Activated CD4-positive, CD25-positive, alpha-beta regulatory T cell treated with anti-CD3 and anti-CD28 coated beads, Interleukin-2, amount 50 U/mL, for 24 hours (primary cell): ENCODE data around the gene PPCDC.
"Not testable (repeated sequence)": the region's sequence is repeated elsewhere in the genome, so short reads cannot be mapped to it uniquely, and the experiment has no call there.

ENCODE experiments used
- ATAC-seq, 2 donors: fragments of 150-1000 bp; cut with Tn5 transposase; one replicate each; pipeline ENCODE4 v1.10.0; 2021; ENCODE audit warnings: mild to moderate bottlenecking in 1 of 2, moderate library complexity in 1 of 2

The PPCDC gene

DNA sequence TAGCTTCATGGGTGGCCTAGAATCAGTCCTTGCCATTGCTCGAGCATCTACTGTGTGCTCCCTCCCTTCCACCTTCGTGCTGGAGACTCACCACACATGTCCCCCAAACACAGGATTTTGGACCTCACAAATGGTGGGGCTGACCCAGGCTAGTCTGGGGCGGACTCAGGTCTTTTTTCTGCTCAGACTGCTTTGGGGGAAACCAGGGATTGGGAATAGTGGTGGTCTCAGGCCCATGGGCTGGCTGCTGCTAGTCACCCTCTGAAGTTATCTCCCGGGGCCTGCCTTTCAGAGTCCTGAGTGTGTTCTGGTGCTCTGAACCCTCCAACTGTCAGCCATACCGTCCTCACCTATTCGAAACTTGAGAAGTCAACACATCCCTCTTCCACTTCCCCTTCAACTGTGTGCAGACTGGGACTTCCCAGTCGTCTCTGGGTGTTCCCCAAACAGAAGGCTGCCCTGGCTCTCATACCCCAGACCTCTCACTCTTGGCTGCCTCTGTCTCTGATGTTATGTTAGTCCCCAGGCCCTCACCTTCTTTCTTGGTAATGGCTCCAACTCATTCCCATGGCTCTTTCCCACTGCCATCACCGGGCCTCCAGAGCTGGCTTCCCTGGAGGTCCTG, 46.0 kb downstream of the PPCDC start:
- peak; percentile 47 to 48 for ATAC-seq

DNA sequence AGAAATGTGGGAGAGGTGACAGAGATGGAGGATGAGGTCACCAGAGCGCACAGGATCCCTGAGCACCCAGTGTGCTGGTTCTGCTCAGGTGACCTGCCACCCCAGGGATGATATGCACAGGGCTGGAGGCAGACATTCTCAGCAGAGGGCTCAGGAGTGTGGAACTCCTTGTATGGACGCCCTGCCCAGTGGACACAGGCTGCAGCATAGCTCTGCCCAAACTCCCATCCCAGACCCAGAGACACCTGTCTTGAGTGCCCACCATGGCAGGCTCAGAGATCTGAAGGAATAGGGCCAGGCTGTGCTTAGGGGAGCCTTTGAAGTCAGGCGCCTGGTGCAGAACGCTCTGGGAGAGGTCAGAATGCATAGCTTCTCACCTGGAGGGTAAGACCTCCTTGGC, 47.3 kb downstream of the PPCDC start:
- no peak for ATAC-seq

DNA sequence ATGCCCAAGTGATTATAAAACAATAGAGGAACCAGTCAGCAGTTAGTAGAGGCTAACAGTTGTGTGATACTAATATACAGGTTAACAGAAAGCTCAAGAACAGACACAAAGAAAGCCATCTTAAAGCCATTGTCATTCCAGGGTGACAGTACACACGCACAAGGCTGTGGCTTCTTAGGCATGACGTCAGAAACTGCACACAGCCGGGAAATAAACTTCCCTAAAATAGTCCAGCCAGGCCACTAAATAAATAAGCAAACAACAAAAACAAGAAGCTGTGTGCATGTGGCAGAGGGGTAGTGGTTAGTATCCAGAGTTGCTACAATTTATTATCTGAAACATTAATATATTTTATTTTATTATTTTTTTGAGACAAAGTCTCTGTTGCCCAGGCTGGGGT, 49.8 kb downstream of the PPCDC start:
- ATAC-seq, result no peak

- ATAC-seq, result no peak
Observed at GRCh38 chr15:75076277-75076676, 52.9 kb downstream of the PPCDC start.

GRCh38 chr15:75077551-75077961, 54.2 kb downstream of the PPCDC start:
- ATAC-seq, result peak; percentile 60 to 82

- no peak for ATAC-seq
Observed at GRCh38 chr15:75081150-75081549, 57.8 kb downstream of the PPCDC start.

DNA sequence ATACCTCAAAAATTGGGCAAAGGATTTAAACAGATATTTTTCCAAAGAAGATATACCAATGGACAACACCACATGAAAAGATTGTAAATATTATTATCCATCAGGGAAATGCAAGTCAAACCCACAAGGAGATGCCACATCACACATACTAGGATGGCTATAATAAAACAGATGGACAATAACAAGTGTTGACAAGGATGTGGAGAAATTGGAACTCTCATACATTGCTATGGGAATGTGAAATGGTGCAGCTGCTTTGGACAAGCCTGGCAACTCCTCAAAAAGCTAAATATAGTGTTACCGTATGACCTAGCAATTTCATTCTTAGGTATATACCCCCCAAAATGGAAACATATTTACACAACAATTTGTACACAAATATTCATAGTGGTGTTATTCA, 59.3 kb downstream of the PPCDC start:
- ATAC-seq, result no peak

- ATAC-seq, result not testable (repeated sequence)
Observed at GRCh38 chr15:75085708-75086107, 62.3 kb downstream of the PPCDC start.

DNA sequence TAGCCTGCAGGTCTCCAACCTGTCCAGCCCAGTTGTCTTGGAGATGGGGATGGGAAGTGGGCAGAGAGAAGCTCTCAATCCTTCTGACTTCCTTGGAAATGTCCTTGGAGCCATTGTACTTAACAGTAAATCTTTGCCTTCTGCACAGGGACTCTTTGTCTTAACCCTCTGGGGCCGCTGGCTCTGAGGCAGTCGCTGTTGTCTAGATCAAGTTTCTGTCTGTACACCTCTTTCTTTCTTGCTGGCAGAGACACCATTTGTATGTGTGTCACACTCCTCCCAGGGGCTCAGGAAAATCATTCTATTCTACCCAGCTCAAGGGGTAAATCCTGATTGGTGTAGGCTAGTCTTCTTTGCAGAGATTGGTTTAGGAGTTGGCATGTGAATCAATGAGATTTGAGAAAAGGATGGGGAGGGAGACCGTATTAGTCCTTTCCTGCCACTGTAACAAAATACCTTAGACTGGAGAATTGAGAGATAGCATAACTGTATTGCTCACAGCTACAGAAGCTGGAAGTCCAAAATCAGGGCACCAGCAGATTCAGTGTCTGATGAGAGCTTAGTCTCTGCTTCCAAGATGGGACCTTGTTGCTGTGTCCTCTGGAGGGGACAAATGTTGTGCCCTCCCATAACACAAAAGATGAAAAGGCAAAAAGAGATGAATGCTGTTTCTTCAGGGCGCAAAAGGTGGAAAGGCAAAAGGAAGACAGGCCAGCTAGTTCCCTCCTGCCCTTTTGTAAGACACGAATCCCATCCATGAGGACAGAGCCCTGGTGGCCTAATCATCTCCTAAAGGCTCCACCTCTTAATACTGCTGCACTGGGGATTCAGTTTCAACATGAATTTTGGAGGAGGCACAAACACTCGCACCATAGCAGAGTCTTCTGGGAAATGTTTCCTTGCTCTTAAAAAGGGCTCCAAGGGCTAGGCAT, 66.3 kb downstream of the PPCDC start:
- ATAC-seq, result no peak

GRCh38 chr15:75090388-75090734, 67.0 kb downstream of the PPCDC start:
- ATAC-seq, result no peak

DNA sequence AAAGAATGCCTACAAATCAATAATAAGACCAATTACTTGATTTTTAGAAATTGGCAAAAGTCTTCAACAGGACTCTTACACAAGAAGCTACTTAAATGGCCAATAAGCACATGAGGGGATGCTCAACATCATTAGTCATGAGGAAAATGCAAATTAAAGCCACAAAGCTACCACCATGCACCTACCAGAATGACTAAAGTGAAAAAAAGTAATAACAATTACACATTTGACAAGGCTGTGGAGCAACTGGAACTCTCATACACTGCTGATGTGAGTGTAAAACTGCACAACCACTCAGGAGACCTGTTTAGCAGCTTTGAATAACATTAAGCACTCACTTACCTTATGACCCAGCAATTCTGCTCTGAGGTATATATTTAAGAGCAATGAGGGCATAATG, 68.4 kb downstream of the PPCDC start:
- ATAC-seq, result peak; percentile 91 to 96

- ATAC-seq, result not testable (repeated sequence)
Observed at GRCh38 chr15:75094961-75095478, 71.6 kb downstream of the PPCDC start.

- ATAC-seq, result no peak
Observed at GRCh38 chr15:75095594-75095993, 72.2 kb downstream of the PPCDC start.

DNA sequence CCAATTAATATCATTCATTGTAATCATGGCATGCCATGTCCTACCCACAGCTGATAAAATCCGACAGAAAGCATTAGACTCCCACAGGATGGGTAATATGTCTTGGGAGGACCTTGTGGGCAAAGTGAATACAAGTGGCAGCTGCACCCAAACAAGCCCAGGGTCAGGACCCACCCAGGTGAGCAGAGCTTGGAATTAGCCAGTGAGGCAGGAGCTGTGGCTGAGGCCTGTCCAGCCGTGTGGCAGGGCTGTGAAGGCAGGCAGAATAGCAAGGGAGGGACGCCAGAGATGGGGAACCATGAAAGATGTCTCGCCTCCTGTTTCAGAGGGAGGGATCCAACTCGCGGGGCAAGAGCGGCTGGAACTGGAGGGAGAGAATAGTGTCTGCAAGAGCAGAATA, 74.5 kb downstream of the PPCDC start:
- no peak for ATAC-seq

GRCh38 chr15:75098404-75098803, 75.0 kb downstream of the PPCDC start:
- ATAC-seq, result no peak
